ENCODE results near the gene GPRASP2.
A peak's percentile ranks its signal among the peaks of the same experiment; 100 is the strongest.
"Not testable (repeated sequence)": the region's sequence is repeated elsewhere in the genome, so short reads cannot be mapped to it uniquely, and the experiment has no call there.

GPRASP2 gene

GRCh38 chrX:102720237-102721168 is 8.3 kb downstream of the GPRASP2 start, which contains the start of gene GPRASP3:
TSS of gene GPRASP3 (plus strand) at chrX:102720743. CDS start at chrX:102748996, 28,253 bp downstream.
- Mint-ChIP-seq H3K9me3 (no peaks in the 10 kb centered on the region), H3K4me3 (peak within 1 kb of the TSS; percentile 78), H3K4me1 (peaks cover 12% of the 10 kb centered on the region), H3K27me3 (no peaks in the 10 kb centered on the region), H3K36me3 (peaks cover 1% of the 10 kb centered on the region), H3K27ac (peak within 1 kb of the TSS; percentile 69)
- CTCF ChIA-PET: no interaction called here
- peak; percentile 83 for DNase-seq

- H3K27ac Mint-ChIP-seq, H3K27me3 Mint-ChIP-seq, H3K36me3 Mint-ChIP-seq, H3K9me3 Mint-ChIP-seq, DNase-seq, CTCF ChIA-PET: not testable (repeated sequence)
- peaks cover 12% of the 10 kb centered on the region for H3K4me1 Mint-ChIP-seq
- peak overlapping the region; percentile 78 for H3K4me3 Mint-ChIP-seq
Measured at GRCh38 chrX:102721169-102721506, 8.9 kb downstream of the GPRASP2 start.

- Mint-ChIP-seq H3K4me1 (peaks cover 12% of the 10 kb centered on the region), H3K36me3 (peaks cover 1% of the 10 kb centered on the region), H3K27me3 (no peaks in the 10 kb centered on the region), H3K27ac (no peak overlapping the region), H3K4me3 (no peak overlapping the region), H3K9me3 (no peaks in the 10 kb centered on the region)
- DNase-seq: no peak
- CTCF ChIA-PET: no interaction called here
Measured at GRCh38 chrX:102723456-102723855, 11.2 kb downstream of the GPRASP2 start.

- Mint-ChIP-seq H3K4me3 (no peak overlapping the region), H3K27me3 (no peaks in the 10 kb centered on the region), H3K4me1 (no peaks in the 10 kb centered on the region), H3K27ac (no peak overlapping the region), H3K9me3 (no peaks in the 10 kb centered on the region), H3K36me3 (no peaks in the 10 kb centered on the region)
- CTCF ChIA-PET: no interaction called here
- DNase-seq: no peak
Measured at GRCh38 chrX:102727761-102728160, 15.5 kb downstream of the GPRASP2 start.

GRCh38 chrX:102728646-102729045 is 16.4 kb downstream of the GPRASP2 start:
- Mint-ChIP-seq H3K27me3 (no peaks in the 10 kb centered on the region), H3K4me1 (no peaks in the 10 kb centered on the region), H3K27ac (no peak overlapping the region), H3K4me3 (no peak overlapping the region), H3K9me3 (no peaks in the 10 kb centered on the region), H3K36me3 (no peaks in the 10 kb centered on the region)
- DNase-seq: no peak
- CTCF ChIA-PET: no interaction called here

GRCh38 chrX:102739657-102740056 is 27.4 kb downstream of the GPRASP2 start:
- no peak overlapping the region for H3K27ac Mint-ChIP-seq
- no peaks in the 10 kb centered on the region for H3K4me1 Mint-ChIP-seq
- DNase-seq: no peak
- H3K27me3 Mint-ChIP-seq: no peaks in the 10 kb centered on the region
- no peaks in the 10 kb centered on the region for H3K36me3 Mint-ChIP-seq
- no peaks in the 10 kb centered on the region for H3K9me3 Mint-ChIP-seq
- no peak overlapping the region for H3K4me3 Mint-ChIP-seq
- CTCF ChIA-PET: no interaction called here

DNA sequence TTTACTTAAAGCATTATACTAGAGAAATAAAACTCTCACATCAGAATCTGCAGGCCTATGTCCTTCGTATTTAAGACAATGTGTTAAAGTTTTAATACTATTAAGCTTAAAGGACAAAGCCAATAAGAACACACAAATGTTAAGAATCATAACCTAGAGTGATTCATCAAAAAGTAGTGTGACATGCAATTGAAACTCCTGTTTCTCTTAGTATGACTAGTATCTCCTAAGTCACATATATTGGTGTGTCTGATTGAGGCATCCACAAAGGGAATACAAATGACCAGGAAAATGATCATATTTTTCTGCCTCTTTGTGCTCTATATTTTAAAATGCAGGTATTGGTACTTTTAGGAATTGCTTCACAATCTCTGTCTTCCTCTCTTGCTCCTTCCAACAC is 32.1 kb downstream of the GPRASP2 start:
- H3K4me3 Mint-ChIP-seq: no peak overlapping the region
- CTCF ChIA-PET: no interaction called here
- no peaks in the 10 kb centered on the region for H3K36me3 Mint-ChIP-seq
- no peak for DNase-seq
- H3K4me1 Mint-ChIP-seq: peaks cover 2% of the 10 kb centered on the region
- H3K9me3 Mint-ChIP-seq: no peaks in the 10 kb centered on the region
- H3K27ac Mint-ChIP-seq: no peak overlapping the region
- H3K27me3 Mint-ChIP-seq: peaks cover 6% of the 10 kb centered on the region

DNA sequence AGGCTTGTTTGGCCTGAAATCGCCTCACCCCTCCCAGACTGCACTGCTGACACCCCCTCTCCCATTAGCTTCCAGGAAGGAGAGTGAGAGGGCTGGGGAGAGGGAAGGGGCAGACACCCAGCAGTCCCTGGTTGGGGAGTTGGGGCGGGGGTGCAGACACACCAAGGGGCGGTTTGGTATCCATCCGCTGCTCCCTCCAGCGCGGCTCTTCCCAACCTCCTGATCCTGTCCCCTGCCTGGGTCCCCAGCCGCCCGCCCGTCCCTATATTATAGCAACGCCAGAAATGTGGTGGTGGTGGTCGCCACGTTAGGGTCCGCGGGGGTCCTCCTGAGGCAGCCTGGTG is 33.2 kb downstream of the GPRASP2 start:
- Mint-ChIP-seq H3K27ac (no peak overlapping the region), H3K4me1 (peaks cover 2% of the 10 kb centered on the region), H3K9me3 (no peaks in the 10 kb centered on the region), H3K27me3 (peaks cover 6% of the 10 kb centered on the region), H3K4me3 (peak overlapping the region; percentile 63), H3K36me3 (no peaks in the 10 kb centered on the region)
- DNase-seq: no peak
- CTCF ChIA-PET: no interaction called here

GRCh38 chrX:102745857-102746584 is 33.8 kb downstream of the GPRASP2 start:
- CTCF ChIA-PET: no interaction called here
- H3K4me3 Mint-ChIP-seq: peak overlapping the region; percentile 63
- H3K36me3 Mint-ChIP-seq: no peaks in the 10 kb centered on the region
- H3K9me3 Mint-ChIP-seq: no peaks in the 10 kb centered on the region
- H3K27me3 Mint-ChIP-seq: peaks cover 6% of the 10 kb centered on the region
- DNase-seq: peak; percentile 33
- H3K27ac Mint-ChIP-seq: no peak overlapping the region
- H3K4me1 Mint-ChIP-seq: peaks cover 2% of the 10 kb centered on the region

GRCh38 chrX:102765217-102765616 is 53.0 kb downstream of the GPRASP2 start:
- no peak overlapping the region for H3K27ac Mint-ChIP-seq
- no peaks in the 10 kb centered on the region for H3K9me3 Mint-ChIP-seq
- peaks cover 10% of the 10 kb centered on the region for H3K4me1 Mint-ChIP-seq
- no peaks in the 10 kb centered on the region for H3K36me3 Mint-ChIP-seq
- H3K4me3 Mint-ChIP-seq: no peak overlapping the region
- CTCF ChIA-PET: no interaction called here
- DNase-seq: no peak
- no peaks in the 10 kb centered on the region for H3K27me3 Mint-ChIP-seq

DNA sequence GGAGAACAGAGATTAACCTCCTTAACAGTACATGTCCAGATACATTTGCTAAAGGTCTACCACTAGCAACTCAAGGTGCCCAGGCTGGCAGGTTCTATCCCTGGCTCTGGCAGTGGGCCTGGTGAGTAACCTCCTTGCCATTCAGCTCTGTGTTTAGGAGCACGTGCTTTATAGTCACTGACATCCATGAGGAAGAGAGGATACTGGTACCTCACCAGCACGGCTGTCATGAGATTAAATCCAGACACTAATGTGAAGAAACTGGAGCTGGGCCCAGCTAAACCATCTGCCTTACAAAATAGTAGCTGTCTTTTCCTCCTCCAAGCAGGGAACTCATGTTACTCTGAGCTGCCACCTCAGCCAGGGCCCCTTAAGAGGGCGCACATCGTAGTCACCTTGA is 53.6 kb downstream of the GPRASP2 start:
- Mint-ChIP-seq H3K4me3 (no peak overlapping the region), H3K27ac (no peak overlapping the region), H3K27me3 (no peaks in the 10 kb centered on the region), H3K4me1 (peaks cover 13% of the 10 kb centered on the region), H3K9me3 (no peaks in the 10 kb centered on the region), H3K36me3 (no peaks in the 10 kb centered on the region)
- CTCF ChIA-PET: no interaction called here
- DNase-seq: no peak

DNA sequence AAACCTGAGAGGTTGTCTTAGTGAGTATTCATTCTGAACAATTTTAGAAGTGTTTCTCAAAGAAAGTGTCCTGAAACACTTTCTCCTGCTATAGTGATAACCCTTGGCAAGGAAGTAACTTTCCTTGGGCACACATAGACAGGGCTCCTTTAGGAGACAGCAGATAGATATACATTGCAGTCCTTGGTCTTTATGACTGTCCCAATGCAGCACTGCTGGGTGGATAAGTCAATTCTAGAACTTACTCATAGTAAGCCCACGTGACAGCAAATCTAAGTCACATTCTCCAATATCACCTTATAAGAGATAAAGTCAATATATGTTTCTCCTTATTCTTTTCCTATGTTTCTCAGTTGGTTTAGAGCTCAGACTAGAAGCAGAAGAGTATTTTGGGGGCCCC is 55.0 kb downstream of the GPRASP2 start:
- Mint-ChIP-seq H3K9me3 (no peaks in the 10 kb centered on the region), H3K4me1 (peaks cover 16% of the 10 kb centered on the region), H3K27me3 (no peaks in the 10 kb centered on the region), H3K36me3 (peaks cover 2% of the 10 kb centered on the region), H3K27ac (no peak overlapping the region), H3K4me3 (no peak overlapping the region)
- CTCF ChIA-PET: no interaction called here
- no peak for DNase-seq
